ENCODE results near the gene DCTN4. TPM values are rescaled to one million over a fixed set of nuclear protein-coding genes. Genes with fewer than 3 reads are reported as not detected.

The DCTN4 gene
- total RNA-seq, 1 experiment from 2014 or later = 48.5 TPM

- Histone ChIP-seq H2BK12ac (ENCODE audit: insufficient read length, low read depth, low read length) (no peak overlapping the region), H3K56ac (ENCODE audit: insufficient read length, low read depth, low read length) (no peak overlapping the region)
Observed at GRCh38 chr5:150663936-150664335, 94.9 kb downstream of the DCTN4 start.

More at GRCh38 chr5:150663936-150664335, 94.9 kb downstream of the DCTN4 start:
- Histone ChIP-seq H2BK5ac (ENCODE audit: insufficient read length, low read length) (no peak overlapping the region), H2AK5ac (ENCODE audit: insufficient read length, low read length) (no peak overlapping the region), H3K18ac (ENCODE audit: insufficient read length, low read depth, low read length) (no peak overlapping the region), H4K20me1 (ENCODE audit: control insufficient read depth, insufficient read depth, insufficient read length) (no peaks in the 10 kb centered on the region), H2BK20ac (ENCODE audit: low read depth, low read length, poor library complexity, severe bottlenecking) (no peak overlapping the region), H4K8ac (replicated peaks; ENCODE audit: insufficient read length, low read depth, low read length) (no peak overlapping the region), H3K9ac (ENCODE audit: extremely low read depth, insufficient read length, low read length) (no peak overlapping the region), H3K27me3 (ENCODE audit: insufficient read depth, low read length) (no peaks in the 10 kb centered on the region), H3K23ac (ENCODE audit: insufficient read length, low read depth, low read length) (no peak overlapping the region), H3K4ac (ENCODE audit: low read depth, low read length) (no peak overlapping the region), H3K23me2 (ENCODE audit: insufficient read length, low read depth, low read length, poor library complexity, severe bottlenecking) (no peaks in the 10 kb centered on the region), H3K4me1 (ENCODE audit: insufficient read depth, low read length) (no peaks in the 10 kb centered on the region), H3K27ac (ENCODE audit: insufficient read length, low read depth, low read length) (no peak overlapping the region), H2BK15ac (ENCODE audit: low read depth, low read length) (no peak overlapping the region), H3T11ph (ENCODE audit: low read length) (no peak overlapping the region), H3K14ac (ENCODE audit: insufficient read depth, low read length) (no peak overlapping the region), H3K9me3 (ENCODE audit: control insufficient read depth, low read depth, low read length) (no peaks in the 10 kb centered on the region), H4K5ac (ENCODE audit: insufficient read length, low read depth, low read length) (no peak overlapping the region), H3K79me1 (ENCODE audit: insufficient read depth, low read depth, low read length, poor library complexity, severe bottlenecking) (no peaks in the 10 kb centered on the region), H2AFZ (ENCODE audit: low read length) (no peak overlapping the region), H3K4me2 (ENCODE audit: insufficient read depth, insufficient read length, low read length) (no peak overlapping the region), H2BK120ac (ENCODE audit: low read depth, low read length, poor library complexity, severe bottlenecking) (no peak overlapping the region), H3K79me2 (ENCODE audit: insufficient read depth, low read length) (no peaks in the 10 kb centered on the region), H4K91ac (ENCODE audit: insufficient read length, low read depth, low read length) (no peak overlapping the region)
- Mint-ChIP-seq H3K4me3 (no peak overlapping the region), H3K4me1 (peaks cover 17 to 26% of the 10 kb centered on the region in 2 experiments), H3K36me3 (ENCODE audit: insufficient read depth in 1 of 3, low read depth in 3 of 3) (no peaks in the 10 kb centered on the region), H3K9me3 (no peaks in the 10 kb centered on the region), H3K27ac (no peak overlapping the region), H3K27me3 (ENCODE audit: low read depth) (peaks cover 9% of the 10 kb centered on the region)
- no CpG with 5 or more reads among the region's 3 CpGs for WGBS (ENCODE audit: extremely low coverage, insufficient read length, low lambda C conversion rate)
- TF ChIP-seq, protein P1, sequence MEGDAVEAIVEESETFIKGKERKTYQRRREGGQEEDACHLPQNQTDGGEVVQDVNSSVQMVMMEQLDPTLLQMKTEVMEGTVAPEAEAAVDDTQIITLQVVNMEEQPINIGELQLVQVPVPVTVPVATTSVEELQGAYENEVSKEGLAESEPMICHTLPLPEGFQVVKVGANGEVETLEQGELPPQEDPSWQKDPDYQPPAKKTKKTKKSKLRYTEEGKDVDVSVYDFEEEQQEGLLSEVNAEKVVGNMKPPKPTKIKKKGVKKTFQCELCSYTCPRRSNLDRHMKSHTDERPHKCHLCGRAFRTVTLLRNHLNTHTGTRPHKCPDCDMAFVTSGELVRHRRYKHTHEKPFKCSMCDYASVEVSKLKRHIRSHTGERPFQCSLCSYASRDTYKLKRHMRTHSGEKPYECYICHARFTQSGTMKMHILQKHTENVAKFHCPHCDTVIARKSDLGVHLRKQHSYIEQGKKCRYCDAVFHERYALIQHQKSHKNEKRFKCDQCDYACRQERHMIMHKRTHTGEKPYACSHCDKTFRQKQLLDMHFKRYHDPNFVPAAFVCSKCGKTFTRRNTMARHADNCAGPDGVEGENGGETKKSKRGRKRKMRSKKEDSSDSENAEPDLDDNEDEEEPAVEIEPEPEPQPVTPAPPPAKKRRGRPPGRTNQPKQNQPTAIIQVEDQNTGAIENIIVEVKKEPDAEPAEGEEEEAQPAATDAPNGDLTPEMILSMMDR (conservative IDR thresholded peaks at IDR 0.05) = no peak
- DNase-seq = no peak

Data from H9 (cell line).